Endothelial cell of umbilical vein (primary cell): ENCODE measurements around the gene TRIM14. TPM values are rescaled to one million over a fixed set of nuclear protein-coding genes. Genes with fewer than 3 reads are reported as not detected.

Experiments
- BruUV-seq: library from RNA; stranded (reverse); fragments of 400-500 nt; replicated peaks from 2 replicates; lab custom pipeline; 2021; lab: Mats Ljungman, UMichigan
- CTCF ChIA-PET: fragments of 300-600, 350-600 bp; sonication (Branson Sonifier 250); formaldehyde crosslinking; loops from one replicate; lab custom pipeline; 2021; ENCODE audit warnings: antibody characterized with exemption, inconsistent platforms; lab: Charles Lee
- POLR2A ChIA-PET: fragments of 300-600, 350-600 bp; sonication (Branson Sonifier 250); formaldehyde crosslinking; loops from one replicate; lab custom pipeline; 2021; ENCODE audit warnings: antibody characterized with exemption, inconsistent platforms; lab: Charles Lee
- DNase-seq: peaks from one replicate; pipeline ENCODE4 v3.0.0-alpha.2; 2011; ENCODE audit warnings: low read depth, low spot score
- FAIRE-seq: peaks from 2 replicates; lab custom pipeline; 2011; peaks lifted over from hg19 to GRCh38; lab: Jason Lieb, UNC
- H2AFZ ChIP-seq: 2 replicates; pipeline ENCODE4 v1.6.0; 2012; ENCODE audit warnings: low read depth, low read length, control low read depth, inconsistent platforms
- H3K27ac ChIP-seq: 2 replicates; pipeline ENCODE4 v1.5.1; 2011; ENCODE audit warnings: low read depth, mild to moderate bottlenecking, control low read depth, low read length, moderate library complexity; ENCODE audit not compliant: insufficient read depth
- H3K27me3 ChIP-seq, 2 experiments: 2 replicates each; pipeline versions ENCODE4 v1.6.0 to v1.6.1; 2011; ENCODE audit warnings: low read length in 2 of 2, mixed read lengths in 1 of 2; ENCODE audit not compliant: control insufficient read depth in 2 of 2, insufficient read depth in 2 of 2
- H3K36me3 ChIP-seq, 2 experiments: 2 replicates in 1 of 2; 3 replicates in 1 of 2; pipeline ENCODE4 v1.5.1; 2011; ENCODE audit warnings: low read length in 2 of 2, mild to moderate bottlenecking in 1 of 2, moderate library complexity in 1 of 2; ENCODE audit not compliant: control insufficient read depth in 2 of 2, insufficient read depth in 2 of 2; ENCODE audit errors: extremely low read depth in 1 of 2
- H3K4me1 ChIP-seq: 3 replicates; pipeline ENCODE4 v1.5.1; 2011; ENCODE audit warnings: mild to moderate bottlenecking, low read length; ENCODE audit not compliant: control insufficient read depth, insufficient read depth; ENCODE audit errors: extremely low read depth
- H3K4me2 ChIP-seq: 2 replicates; pipeline ENCODE4 v1.6.1; 2011; ENCODE audit warnings: low read length, control low read depth, mixed read lengths; ENCODE audit not compliant: insufficient read depth
- H3K4me3 ChIP-seq, 3 experiments: fragments of 200-600 bp in 1 of 3; sonication (generic), shearing (Covaris generic) in 1 of 3; replicated peaks in 1 of 3; 2 replicates each; pipeline ENCODE4 v1.5.1; 2011 to 2016; ENCODE audit warnings: control low read depth in 3 of 3, low read length in 3 of 3, mild to moderate bottlenecking in 2 of 3, inconsistent platforms in 1 of 3, low read depth in 1 of 3, moderate library complexity in 1 of 3; ENCODE audit not compliant: insufficient read depth in 1 of 3
- H3K79me2 ChIP-seq: 2 replicates; pipeline ENCODE4 v1.6.0; 2012; ENCODE audit warnings: low read length, inconsistent platforms; ENCODE audit not compliant: control insufficient read depth, insufficient read depth
- H3K9ac ChIP-seq: replicated peaks from 2 replicates; pipeline ENCODE3; 2011; ENCODE audit warnings: low read length, control low read depth; ENCODE audit not compliant: insufficient read depth; ENCODE audit errors: extremely low read depth
- H3K9me1 ChIP-seq: replicated peaks from 3 replicates; pipeline ENCODE4 v1.6.0; 2011; ENCODE audit warnings: mild to moderate bottlenecking, low read length; ENCODE audit not compliant: control insufficient read depth, insufficient read depth; ENCODE audit errors: extremely low read depth
- H3K9me3 ChIP-seq: replicated peaks from 2 replicates; pipeline ENCODE4 v1.5.1; 2012; ENCODE audit warnings: low read length, inconsistent platforms; ENCODE audit not compliant: control insufficient read depth, insufficient read depth
- H4K20me1 ChIP-seq: replicated peaks from 2 replicates; pipeline ENCODE3; 2011; ENCODE audit warnings: mild to moderate bottlenecking, low read length; ENCODE audit not compliant: control insufficient read depth, insufficient read depth; ENCODE audit errors: extremely low read depth
- CTCF ChIP-seq, 2 donors: IDR thresholded peaks; 1 replicate in 1 of 2; 2 replicates in 1 of 2; pipeline ENCODE4 v1.5.1; 2011; ENCODE audit warnings: low read length in 2 of 2, mild to moderate bottlenecking in 2 of 2, moderate library complexity in 2 of 2, control low read depth in 1 of 2, inconsistent platforms in 1 of 2, low read depth in 1 of 2; ENCODE audit not compliant: insufficient read depth in 1 of 2; ENCODE audit errors: extremely low read depth in 1 of 2
- EZH2 ChIP-seq: IDR thresholded peaks from 2 replicates; pipeline ENCODE4 v1.6.1; 2012; ENCODE audit warnings: borderline replicate concordance, low read depth, mild to moderate bottlenecking, moderate library complexity, low read length, inconsistent platforms; ENCODE audit not compliant: severe bottlenecking
- FOS ChIP-seq: IDR thresholded peaks from 2 replicates; pipeline ENCODE4 v1.6.1; 2011; ENCODE audit warnings: mild to moderate bottlenecking, low read length, moderate library complexity, borderline replicate concordance; ENCODE audit not compliant: insufficient read depth
- GATA2 ChIP-seq: IDR thresholded peaks from 2 replicates; pipeline ENCODE4 v1.7.0; 2011; ENCODE audit warnings: low read depth, mild to moderate bottlenecking, moderate library complexity, mixed read lengths, low read length; ENCODE audit not compliant: insufficient read length, insufficient read depth
- JUN ChIP-seq: IDR thresholded peaks from 2 replicates; pipeline ENCODE4 v1.6.1; 2011; ENCODE audit warnings: borderline replicate concordance, low read depth; ENCODE audit not compliant: insufficient read length, insufficient read depth
- MAX ChIP-seq: IDR thresholded peaks from 2 replicates; pipeline ENCODE4 v1.6.1; 2011; ENCODE audit not compliant: insufficient read depth, insufficient read length
- MYC ChIP-seq: IDR thresholded peaks from one replicate; pipeline ENCODE4 v1.6.1; 2011; ENCODE audit warnings: mild to moderate bottlenecking, low read depth, low read length
- POLR2A ChIP-seq: IDR thresholded peaks from 2 replicates; pipeline ENCODE4 v1.6.1; 2012; ENCODE audit warnings: low read depth, mild to moderate bottlenecking, control low read depth, low read length
- POLR2AphosphoS5 ChIP-seq: IDR thresholded peaks from 2 replicates; pipeline ENCODE4 v1.6.1; 2012; ENCODE audit warnings: low read depth, mild to moderate bottlenecking, control low read depth, low read length, moderate library complexity; ENCODE audit not compliant: insufficient read depth
- dilution Hi-C: fragments of 300-500 bp; cut with MboI; formaldehyde crosslinking; loops from one replicate; pipeline ENCODE4 v1.15.0; 2019; ENCODE audit warnings: low sequenced_read_pairs; ENCODE audit not compliant: extremely low pct_ligation_motif_present
- intact Hi-C: fragments of 100-400 bp; cut with micrococcal nuclease; formaldehyde crosslinking; loops from one replicate; pipeline ENCODE4 v1.10.0; 2022
- polyA plus RNA-seq, 4 experiments: library from polyadenylated mRNA; depleted of rRNA in 3 of 4; stranded (reverse) in 3 of 4; unstranded in 1 of 4; fragments of >200 nt; gene quantifications; 2 replicates each; pipeline versions ENCODE4 v1.2.1 to v1.2.3, GENCODE V29; 2011 to 2012; ENCODE audit warnings: missing spikeins in 1 of 4
- total RNA-seq: library from RNA; stranded (reverse); gene quantifications from 2 replicates; pipeline ENCODE4 v1.2.3, GENCODE V29; 2021

Gene TRIM14
- total and polyA plus RNA-seq, 2 donors (not counting 3 experiments of a cell fraction or from before 2014, with no cell fraction given): 4.8 to 10.7 TPM

GRCh38 chr9:98097836-98098235 lies 21.2 kb downstream of the TRIM14 start:
- CTCF ChIA-PET: interaction anchor here (1.0 kb wide), 2 partner anchors 23 to 118 kb away, joined by 3 read pairs; no protein-coding TSS in a partner anchor
- no peaks in the 10 kb centered on the region for H3K9me1 ChIP-seq
- no peaks in the 10 kb centered on the region for H3K9me3 ChIP-seq
- intact Hi-C loops: no loop called here
- H3K36me3 ChIP-seq: no peaks in the 10 kb centered on the region
- POLR2A ChIA-PET: no interaction called here
- BruUV-seq: no TSS peak
- H3K9ac ChIP-seq: no peak overlapping the region
- H2AFZ ChIP-seq: no peak overlapping the region
- H3K27me3 ChIP-seq: no peaks in the 10 kb centered on the region
- no peak overlapping the region for H3K27ac ChIP-seq
- no peaks in the 10 kb centered on the region for H4K20me1 ChIP-seq
- DNase-seq (no peak), FAIRE-seq (no peak)
- H3K4me3 ChIP-seq: no peak overlapping the region
- dilution Hi-C loops: no loop called here
- H3K79me2 ChIP-seq: no peaks in the 10 kb centered on the region
- no peaks in the 10 kb centered on the region for H3K4me1 ChIP-seq
- TF ChIP-seq POLR2A (no peak), FOS (no peak), MAX (no peak), JUN (no peak), GATA2 (no peak), EZH2 (no peak), POLR2AphosphoS5 (no peak), CTCF (IDR thresholded peaks at IDR 0.05; ENCODE audit: extremely low read depth in 1 of 2, insufficient read depth in 1 of 2, low read depth in 1 of 2, low read length in 2 of 2) (no peak), MYC (no peak)
- no peak overlapping the region for H3K4me2 ChIP-seq
